HG03521 (cell line): Measurements from ENCODE around the gene TBC1D4.
"Not testable (repeated sequence)": the region's sequence is repeated elsewhere in the genome, so short reads cannot be mapped to it uniquely, and the experiment has no call there.

Experiments used
- ATAC-seq: cut with Tn5 transposase; IDR thresholded peaks from one replicate; pipeline ENCODE4 v1.9.1; 2021; ENCODE audit warnings: mild to moderate bottlenecking, moderate library complexity; ENCODE audit not compliant: unreplicated experiment

The TBC1D4 gene

DNA sequence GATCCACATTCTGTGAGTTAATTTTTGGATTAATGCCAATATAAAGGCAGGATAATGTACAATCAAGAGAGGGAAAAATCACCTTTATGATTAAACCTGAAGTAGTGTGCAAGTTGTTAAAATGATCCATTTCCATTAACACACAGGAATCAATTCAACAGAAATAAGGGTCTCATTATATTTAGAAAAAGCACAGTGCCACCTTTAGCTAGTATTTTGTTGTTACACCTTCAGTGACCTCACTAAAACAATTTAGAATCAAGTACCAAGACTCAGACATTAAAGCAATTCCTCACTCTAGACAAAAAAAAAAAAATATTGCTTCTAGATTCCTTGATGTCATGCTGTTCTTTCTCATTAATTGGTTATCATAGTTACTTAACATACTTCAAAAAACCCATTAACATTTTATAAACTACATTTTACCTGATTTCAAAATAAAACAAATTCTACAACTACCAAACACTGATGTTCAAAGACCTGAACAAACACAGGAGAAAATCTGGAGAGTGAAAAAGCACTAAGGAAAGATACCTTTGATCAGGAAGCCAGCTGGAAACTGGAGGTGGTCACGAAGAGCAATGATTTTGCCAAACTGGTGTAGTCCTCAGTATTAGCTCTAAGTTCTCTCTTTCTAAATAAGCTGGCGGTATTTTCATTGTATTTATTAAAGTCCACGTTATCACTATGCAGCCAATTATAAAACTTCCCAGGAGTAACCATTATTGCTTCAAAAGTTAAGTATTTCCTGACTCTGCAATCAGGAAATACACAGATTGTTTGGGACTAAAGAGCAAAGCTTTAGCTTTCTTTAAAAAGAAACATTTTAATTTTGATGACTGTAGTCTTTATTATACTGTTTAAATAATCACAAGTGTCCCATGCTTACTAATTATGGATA, 115.3 kb downstream of the TBC1D4 start:
- no peak for ATAC-seq

DNA sequence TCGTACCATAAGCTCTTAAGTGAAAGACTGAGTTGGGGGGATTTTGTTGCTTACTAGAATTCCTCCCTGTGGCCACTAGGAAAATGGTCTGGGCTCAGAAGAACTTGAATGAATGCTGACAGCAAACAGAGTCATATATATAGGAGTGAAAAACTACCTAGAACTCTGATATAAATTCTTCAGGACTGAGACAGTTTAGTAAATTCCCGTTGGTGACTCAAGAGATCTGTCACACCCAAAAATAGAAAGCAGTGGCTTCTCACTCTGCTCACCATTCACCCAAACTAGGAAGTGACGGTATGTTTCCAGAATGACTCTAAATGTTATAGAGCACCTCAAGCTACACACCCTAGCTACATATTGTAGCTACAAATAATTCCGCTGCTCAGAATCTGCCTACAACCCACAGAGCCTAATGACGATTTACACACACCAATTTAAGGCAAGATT, 116.2 kb downstream of the TBC1D4 start:
- ATAC-seq, result peak; percentile 92

DNA sequence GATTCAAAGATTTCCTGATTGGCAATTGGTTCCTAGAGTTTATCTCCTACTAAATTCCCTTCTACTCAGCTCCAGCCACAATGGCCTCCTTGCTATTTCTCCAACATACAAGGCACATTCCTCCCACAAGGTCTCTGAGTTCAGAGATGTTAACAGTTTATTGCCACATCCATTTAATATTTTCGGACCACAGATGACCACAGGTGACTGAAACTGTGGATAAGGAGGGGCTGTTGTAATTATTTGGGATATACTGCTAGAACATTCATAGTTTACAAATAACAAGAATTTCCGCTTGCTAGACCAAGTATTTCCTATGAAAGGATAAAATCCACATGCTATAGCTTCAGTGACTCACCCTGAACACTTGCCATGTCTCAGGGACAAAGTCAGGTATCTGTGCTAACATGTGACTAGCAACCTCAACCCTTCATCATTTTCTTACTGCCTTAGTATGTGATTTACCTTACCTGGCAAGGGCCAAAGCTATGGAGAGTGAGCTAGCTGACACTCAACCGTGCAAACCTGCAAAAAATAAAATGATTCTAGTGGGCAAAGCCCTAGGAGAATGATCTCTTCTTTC, 117.7 kb downstream of the TBC1D4 start:
- ATAC-seq, result no peak

DNA sequence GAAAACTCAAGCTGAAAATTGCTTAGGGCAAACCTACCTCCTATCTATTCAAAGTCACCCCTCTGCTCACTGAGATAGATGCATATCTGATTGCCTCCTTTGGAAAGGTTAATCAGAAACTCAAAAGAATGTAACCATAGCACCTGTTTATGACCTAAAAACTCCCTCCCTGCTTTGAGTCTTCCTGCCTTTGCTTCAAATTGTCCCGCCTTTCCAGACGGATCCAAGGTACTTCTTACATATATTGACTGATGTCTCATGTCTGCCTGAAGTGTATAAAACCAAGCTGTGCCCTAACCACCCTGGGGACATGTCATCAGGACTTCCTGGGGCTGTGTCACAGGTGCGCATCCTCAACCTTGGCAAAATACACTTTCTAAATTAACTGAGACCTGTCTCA, 118.6 kb downstream of the TBC1D4 start:
- ATAC-seq, result no peak

DNA sequence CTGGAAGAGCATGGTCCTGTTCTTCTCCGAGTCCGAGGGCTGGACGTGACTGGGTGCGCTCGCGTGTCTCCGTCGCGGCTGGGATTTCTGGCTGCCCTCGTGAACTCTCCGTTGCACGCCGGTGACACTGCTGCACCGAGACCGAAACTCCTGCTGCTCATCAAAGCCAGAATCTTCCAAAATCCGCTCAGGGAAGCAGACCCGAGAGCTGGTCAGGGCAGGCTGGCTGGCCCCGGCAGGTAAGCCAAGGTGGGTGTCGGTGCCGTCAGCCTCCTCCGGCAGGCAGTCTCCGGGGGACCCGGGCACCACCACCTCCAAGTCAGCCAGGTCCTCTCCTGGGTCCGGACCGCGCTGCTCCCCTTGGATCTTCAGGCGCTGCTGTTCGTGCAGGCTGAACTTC, 119.9 kb downstream of the TBC1D4 start:
- ATAC-seq, result no peak

DNA sequence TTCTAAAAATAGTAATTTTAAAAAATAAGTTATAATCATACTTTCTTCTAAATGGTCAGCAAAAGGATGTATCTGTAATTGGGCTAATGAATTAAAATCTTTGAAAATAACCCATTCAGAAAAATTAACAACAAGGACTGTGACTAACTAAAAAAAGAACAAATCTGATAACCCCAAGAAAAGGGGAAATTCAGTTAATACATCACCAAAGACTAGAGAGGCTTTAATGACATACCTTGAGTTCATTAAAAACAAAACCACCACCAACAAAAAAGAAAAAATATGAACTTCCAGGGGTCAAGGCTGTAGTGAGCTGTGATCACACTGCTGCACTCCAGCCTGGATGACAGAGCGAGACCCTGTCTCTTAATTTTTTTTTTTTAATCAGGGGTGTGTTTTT, 121.8 kb downstream of the TBC1D4 start:
- ATAC-seq, result no peak

DNA sequence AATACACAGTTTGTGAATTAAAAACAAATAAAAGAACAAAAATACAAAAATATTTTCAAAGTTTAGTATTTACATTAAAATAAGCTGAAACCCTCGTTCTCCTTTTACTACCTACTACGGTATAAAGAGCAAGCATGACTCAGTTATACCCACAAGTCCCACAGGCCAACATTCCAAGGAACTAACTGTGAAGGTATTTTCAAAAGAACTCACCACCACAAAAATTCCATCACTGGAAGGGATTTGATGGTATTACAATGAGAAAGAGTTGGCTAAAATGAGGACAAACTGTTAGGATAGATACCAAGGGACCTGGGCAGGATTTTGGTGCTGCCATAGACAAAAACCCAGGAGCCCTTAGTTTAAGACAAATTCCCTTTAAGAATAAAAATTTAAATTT, 122.7 kb downstream of the TBC1D4 start:
- no peak for ATAC-seq

DNA sequence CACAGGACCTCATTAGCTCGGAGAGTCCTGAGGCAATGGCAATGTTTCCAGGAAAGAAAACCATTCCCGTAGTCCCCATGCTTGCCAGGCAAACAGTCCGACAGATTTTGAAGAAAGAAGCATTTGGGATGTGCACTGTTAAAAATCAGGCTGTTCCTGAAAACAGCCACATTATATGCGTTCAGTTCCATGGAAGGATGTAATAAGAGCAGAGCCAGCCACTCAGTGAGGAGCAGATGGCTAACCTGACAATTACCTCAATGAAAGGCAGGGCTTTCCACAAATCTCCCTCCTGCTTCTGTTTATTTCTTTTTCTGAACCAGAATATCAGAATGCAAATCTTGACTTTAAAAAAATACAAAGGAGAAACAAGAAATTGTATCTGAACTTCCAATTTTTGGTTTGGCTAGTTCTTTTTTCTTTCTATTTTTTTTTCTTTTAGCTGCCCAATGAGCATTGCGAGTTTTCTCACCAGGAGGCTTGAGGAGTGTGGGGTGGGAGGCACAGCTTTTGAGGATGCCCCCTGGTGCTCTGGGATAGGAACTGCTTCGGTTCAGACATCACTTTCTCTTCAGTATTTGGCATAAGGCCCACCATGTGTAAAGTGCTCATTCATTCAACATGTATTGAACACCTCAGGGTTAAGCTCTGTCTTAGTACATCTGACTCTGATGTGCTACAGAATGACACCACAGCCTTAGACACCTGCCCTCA, 124.2 kb downstream of the TBC1D4 start:
- ATAC-seq, result peak; percentile 77

DNA sequence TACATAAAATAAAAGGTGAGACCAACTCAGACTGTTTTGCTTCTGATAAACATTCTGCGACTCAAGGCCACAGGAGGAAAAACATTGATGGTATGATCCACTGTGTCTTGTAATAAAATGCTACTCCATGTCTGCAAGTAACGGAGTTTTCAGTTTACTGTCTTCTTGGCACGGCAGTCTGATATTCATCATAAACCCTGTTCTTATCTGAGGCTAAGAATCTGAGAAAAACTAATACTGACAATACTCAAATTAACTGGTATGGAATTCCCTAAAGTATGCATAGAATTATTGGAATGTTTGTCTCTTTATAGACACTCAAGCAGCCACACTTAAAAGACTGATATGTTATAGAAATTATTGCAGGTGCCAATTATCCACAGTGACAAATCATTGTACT, 125.5 kb downstream of the TBC1D4 start:
- no peak for ATAC-seq

DNA sequence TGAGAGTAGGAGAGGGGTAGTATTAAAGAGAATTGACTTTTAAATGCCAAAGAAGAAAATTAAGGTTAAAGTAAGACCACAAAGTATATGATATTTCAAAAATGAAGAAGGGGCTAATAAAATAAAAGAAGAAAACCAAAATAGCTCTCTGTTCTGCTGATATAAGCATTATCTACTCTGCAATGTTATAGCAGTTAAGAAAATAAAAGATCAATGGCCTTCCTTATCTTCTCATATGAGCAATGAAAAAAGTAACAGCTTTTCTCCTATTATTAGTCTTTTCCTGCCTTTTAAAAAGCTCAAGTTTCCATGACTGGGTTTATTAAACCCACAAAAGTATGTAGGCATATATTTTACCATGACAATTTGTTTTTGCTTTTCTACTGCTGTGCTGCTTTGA, 126.4 kb downstream of the TBC1D4 start:
- no peak for ATAC-seq

DNA sequence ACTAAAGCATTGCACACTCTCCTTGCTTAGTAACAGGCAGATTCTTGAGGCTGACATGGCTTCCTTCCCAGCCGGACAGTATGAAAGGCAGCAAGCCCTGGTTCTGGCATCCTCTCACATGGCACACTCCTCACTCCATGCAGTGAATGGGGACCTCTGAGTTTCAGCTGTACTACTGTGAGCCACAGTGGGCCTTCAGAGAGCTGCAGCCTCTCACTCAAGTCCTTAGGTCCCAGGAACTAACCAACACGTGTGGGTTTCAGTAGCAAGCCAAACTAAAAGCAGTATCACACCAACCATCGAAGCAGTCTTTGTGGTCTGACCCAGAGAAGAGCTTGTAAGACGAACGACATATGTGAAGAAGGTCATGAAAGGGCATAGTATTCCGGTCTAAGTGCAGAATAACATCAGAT, 128.2 kb downstream of the TBC1D4 start:
- peak; percentile 94 for ATAC-seq

DNA sequence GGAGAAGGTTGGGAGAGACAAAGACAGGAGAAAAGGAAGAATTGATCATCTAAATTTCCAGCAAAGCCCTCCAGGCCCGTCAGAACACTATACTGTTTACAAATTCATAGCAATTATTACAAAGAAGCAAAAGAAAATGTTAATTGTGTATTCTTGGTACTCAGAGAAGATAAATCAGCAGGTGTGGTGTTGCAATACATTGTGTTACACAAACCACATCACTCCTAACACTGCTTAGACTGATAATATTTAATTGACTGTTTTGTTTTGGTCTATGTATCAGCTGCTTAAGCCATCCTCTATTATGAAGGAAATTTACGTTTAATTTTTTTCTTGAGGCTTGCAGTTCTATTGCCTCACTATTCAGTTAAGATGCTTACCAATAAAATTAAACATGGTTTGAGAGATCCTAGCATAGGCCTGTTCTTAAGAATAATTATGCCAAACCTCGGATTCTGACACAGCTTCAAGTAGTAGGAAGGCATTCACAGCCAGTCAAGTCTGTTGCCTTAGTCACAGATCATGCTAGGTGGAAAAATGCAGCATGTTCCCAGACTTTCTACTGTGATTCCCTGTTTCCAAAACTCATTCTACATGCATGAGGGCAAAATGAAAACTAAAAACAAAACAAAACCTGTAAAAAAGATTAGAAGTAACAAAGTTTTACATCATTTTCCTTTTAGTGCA, 129.2 kb downstream of the TBC1D4 start:
- no peak for ATAC-seq

DNA sequence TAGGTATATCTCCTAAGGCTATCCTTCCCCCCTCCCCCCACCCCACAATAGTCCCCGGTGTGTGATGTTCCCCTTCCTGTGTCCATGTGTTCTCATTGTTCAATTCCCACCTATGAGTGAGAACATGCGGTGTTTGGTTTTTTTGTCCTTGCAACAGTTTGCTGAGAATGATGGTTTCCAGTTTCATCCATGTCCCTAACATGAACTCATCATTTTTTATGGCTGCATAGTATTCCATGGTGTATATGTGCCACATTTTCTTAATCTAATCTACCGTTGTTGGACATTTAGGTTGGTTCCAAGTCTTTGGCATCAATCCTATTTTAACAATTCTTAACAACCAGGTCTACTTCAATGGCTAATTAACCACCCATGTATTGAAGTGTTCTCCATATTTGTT, 130.4 kb downstream of the TBC1D4 start:
- not testable (repeated sequence) for ATAC-seq

DNA sequence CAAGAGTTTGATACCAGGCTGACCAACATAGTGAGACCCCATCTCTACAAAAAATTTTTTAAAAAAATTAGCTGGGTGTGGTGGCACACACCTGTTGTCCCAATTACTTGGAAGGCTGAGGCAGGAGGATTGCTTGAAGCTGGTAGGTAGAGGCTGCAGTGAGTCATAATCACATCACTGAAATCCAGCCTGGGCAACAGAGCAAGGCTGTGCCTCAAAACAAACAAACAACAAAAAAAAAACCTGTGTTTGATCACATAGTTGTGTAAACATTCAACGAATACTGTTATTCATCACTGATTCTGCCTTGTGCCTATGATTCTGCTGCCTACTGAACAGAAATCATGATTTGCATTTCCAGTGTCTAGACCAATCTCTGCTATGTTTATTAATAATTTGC, 134.0 kb downstream of the TBC1D4 start:
- ATAC-seq, result no peak

DNA sequence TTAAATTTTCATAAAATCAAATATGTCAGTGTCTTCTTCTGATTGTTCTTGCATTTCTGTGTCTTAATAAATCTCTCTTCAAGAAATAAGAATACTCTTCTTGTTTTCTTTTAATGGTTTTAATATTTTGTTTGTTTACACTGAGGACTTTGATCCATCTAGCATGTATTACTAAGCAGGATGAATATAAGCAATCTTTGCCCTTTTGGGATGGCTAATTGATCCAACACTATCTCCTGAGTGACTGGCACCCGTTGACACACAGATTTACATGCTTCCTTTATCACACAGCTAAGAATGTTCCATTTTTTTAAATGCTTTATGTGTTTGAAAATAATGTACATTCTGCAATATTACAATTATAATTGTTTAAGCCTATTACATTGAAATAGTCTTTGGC, 134.5 kb downstream of the TBC1D4 start:
- ATAC-seq, result no peak

DNA sequence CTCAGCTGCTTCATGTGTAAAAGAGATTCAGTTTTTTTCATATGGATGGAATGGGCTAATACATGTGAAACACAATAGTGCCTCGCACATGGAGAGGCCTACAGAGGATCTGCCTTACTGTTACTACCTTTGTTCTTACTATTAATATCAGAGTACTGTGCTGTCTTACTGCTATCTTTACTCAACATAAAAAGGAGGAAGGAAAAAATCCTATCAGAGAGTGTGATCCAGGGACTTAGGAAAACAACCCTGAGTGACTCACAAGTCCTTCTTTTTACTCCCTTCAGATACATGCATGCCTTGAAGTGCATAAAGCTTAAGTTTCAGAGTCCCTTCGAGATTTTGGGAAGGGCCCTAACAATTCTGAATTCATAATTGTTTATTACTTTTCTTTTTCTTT, 136.8 kb downstream of the TBC1D4 start:
- ATAC-seq, result no peak

DNA sequence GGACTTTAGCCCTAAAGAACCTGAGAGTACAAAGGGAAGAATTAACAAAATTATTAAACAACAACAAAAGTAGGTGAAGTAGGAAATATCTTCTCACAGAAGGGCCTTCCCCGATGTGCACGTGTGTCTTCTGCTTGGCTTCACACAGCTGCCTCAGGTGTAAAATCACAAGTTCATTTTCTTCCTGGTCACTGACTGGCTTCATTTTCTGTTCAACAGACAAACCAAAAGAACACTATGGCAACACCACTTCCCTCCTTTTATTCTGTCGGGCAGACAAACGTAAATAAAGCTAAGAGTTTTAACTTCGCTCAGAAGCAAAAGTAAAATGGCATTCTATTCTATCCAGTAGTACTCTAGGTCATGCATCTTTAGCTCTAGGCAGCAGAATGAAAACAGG, 140.9 kb downstream of the TBC1D4 start:
- ATAC-seq, result peak; percentile 69

DNA sequence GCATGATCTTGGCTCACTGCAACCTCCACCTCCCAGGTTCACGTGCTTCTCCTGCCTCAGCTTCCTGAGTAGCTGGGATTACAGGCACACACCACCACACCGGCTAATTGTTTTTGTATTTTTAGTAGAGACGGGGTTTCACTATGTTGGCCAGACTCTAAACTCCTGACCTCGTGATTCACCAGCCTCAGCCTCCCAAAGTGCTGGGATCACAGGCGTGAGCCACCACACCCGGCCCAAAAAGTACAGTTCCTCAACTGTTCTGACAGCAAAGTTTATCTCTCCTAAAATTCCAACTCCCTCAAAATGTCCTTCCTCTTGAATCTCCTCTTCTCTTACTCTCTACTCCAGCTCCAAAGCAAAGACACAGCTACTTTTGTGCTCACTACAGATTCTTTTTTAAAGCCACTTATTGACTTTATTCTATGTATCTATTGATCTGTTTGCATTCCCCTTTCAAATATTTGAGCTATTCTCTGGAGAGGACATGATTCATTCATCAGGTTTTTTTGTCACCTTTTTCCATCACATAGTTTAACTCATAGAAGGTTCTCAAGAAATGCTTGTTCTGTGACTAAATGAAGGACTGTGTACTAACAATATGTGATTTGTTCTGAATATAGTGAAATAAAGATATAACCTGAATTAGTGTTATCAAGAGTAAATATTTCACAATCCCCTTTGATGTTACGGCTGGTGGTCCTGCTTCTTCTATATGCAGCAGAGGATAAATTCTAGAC, 142.2 kb downstream of the TBC1D4 start:
- no peak for ATAC-seq

DNA sequence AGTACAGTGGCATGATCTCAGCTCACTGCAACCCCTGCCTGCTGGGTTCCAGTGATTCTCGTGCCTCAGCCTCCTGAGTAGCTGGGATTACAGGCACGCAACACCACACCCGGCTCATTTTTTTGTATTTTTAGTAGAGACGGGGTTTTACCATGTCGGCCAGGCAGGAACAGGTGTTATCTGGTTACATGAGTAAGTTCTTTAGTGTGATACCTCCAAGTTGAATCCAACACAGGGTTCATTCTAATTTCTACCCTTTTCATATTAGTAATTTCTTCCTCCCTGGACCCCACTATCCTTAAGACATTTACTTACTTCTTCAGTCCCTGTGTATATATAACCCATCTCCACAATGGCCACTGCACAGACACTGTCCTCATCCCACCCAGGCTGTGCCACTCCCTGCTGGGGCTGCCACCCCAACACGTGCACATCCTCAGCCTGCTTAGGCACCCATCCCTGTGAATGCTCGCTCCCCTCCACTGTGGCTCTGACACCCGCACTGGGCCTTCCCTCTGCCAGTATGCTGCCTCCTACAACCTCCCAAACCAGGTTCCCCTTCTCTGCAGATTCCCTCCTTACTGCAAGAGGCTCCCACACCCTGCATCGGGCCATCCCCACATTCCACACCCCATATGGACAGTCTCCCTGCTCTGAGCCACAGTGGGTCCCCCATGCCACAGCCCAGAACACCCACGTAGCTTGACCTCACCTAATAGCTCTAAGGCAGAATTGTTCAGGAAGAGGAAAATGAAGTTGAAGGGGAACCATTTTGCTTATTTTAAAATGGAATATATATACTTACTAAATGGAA, 147.1 kb downstream of the TBC1D4 start:
- no peak for ATAC-seq

DNA sequence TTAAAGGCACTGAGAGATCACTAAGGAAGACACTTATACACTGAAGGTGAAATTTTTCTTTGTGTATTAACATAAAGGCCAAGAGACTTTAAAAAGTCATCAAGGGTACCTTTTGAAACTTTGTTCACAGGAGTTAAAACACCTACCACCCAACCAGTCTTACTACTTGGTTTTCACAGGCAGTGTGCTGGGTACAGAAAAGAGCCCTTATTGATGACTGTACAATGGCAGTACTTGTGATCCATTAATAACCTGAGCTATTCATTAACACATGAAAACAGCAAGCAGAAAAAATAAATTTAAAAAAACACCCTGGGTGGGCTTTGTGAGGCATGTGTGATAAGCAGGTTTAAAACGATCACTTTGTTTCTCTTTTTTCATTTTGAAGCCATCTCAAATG, 148.9 kb downstream of the TBC1D4 start:
- ATAC-seq, result no peak
